ENCODE results near the gene STXBP1. TPM values are rescaled to one million over a fixed set of nuclear protein-coding genes. Genes with fewer than 3 reads are reported as not detected.

Gene STXBP1
- total and polyA plus RNA-seq, 2 of the 13 experiments (the other 11 are each of a cell fraction or from before 2014, with no cell fraction given): 2.9 TPM

GRCh38 chr9:127608104-127608966, 3.7 kb upstream of the STXBP1 start (continued):
- TF ChIP-seq TFE3 (CRISPR knock-in tag; IDR thresholded peaks at IDR 0.05): peak; percentile 88
- TF ChIP-seq CHD2 (IDR thresholded peaks at IDR 0.05; ENCODE audit: low read depth, low read length): no peak
- TF ChIP-seq CREBL2 (CRISPR knock-in tag; IDR thresholded peaks at IDR 0.05; ENCODE audit: borderline replicate concordance): no peak
- TF ChIP-seq NCOA1 (CRISPR knock-in tag; IDR thresholded peaks at IDR 0.05): no peak
- TF ChIP-seq GATA4 (IDR thresholded peaks at IDR 0.05; ENCODE audit: borderline replicate concordance, low read depth): peak; percentile 35; the same call in 1 of the 2 replicates
- no peak for TF ChIP-seq TIGD3 (CRISPR knock-in tag; IDR thresholded peaks at IDR 0.05; ENCODE audit: borderline replicate concordance)
- no peak for TF ChIP-seq ZC3H4 (CRISPR knock-in tag; IDR thresholded peaks at IDR 0.05; ENCODE audit: borderline replicate concordance)
- TF ChIP-seq CENPX (CRISPR knock-in tag; IDR thresholded peaks at IDR 0.05): no peak
- peak; percentile 90 for TF ChIP-seq ZNF607 (CRISPR knock-in tag; IDR thresholded peaks at IDR 0.05; ENCODE audit: borderline replicate concordance)
- peak; percentile 55; the same call in 1 of the 2 replicates for TF ChIP-seq GATAD1 (CRISPR knock-in tag; IDR thresholded peaks at IDR 0.05)
- TF ChIP-seq ZNF317 (CRISPR knock-in tag; IDR thresholded peaks at IDR 0.05): peak; percentile 21; the same call in 1 of the 2 replicates
- TF ChIP-seq ZNF672 (CRISPR knock-in tag; IDR thresholded peaks at IDR 0.05): no peak
- TF ChIP-seq ZNF619 (CRISPR knock-in tag; IDR thresholded peaks at IDR 0.05): no peak; the same call in 1 of the 2 replicates
- no peak for TF ChIP-seq ETS1 (CRISPR knock-in tag; IDR thresholded peaks at IDR 0.05)
- peak; percentile 50; the same call in 1 of the 2 replicates for TF ChIP-seq IKZF5 (CRISPR knock-in tag; IDR thresholded peaks at IDR 0.05)
- TF ChIP-seq USF2 (IDR thresholded peaks at IDR 0.05; ENCODE audit: low read depth, low read length): peak; percentile 83
- peak; percentile 94; the same call in 1 of the 2 replicates for TF ChIP-seq USF2 (CRISPR knock-in tag; IDR thresholded peaks at IDR 0.05; ENCODE audit: borderline replicate concordance)
- TF ChIP-seq ZNF558 (CRISPR knock-in tag; IDR thresholded peaks at IDR 0.05; ENCODE audit: borderline replicate concordance): peak; percentile 33; the same call in 1 of the 2 replicates
- no peak for TF ChIP-seq SYNCRIP (IDR thresholded peaks at IDR 0.05; ENCODE audit: insufficient read depth, low read depth, low read length)

All from HepG2 (cell line).